Measurements from ENCODE around the gene DEDD.

Gene DEDD

GRCh38 chr1:161162806-161163205, 30.3 kb upstream of the DEDD start:
- no peak for DNase-seq

GRCh38 chr1:161162052-161162451, 29.6 kb upstream of the DEDD start:
- no peak for DNase-seq

- no peak for DNase-seq
Measured at GRCh38 chr1:161161652-161162051, 29.2 kb upstream of the DEDD start.

GRCh38 chr1:161160671-161161145, 28.2 kb upstream of the DEDD start:
- DNase-seq, result no peak

- DNase-seq, result no peak
Measured at GRCh38 chr1:161159913-161160243, 27.4 kb upstream of the DEDD start.

GRCh38 chr1:161159087-161159912, 26.8 kb upstream of the DEDD start, which contains the start of gene USP21:
TSS of gene USP21 (plus strand) at chr1:161159500. CDS start at chr1:161160641, 1,141 bp downstream.
- DNase-seq, result peak; percentile 48 to 81

GRCh38 chr1:161158316-161159010, 26.0 kb upstream of the DEDD start:
- no peak for DNase-seq

- no peak for DNase-seq
Measured at GRCh38 chr1:161157867-161158266, 25.4 kb upstream of the DEDD start.

- peak; percentile 49 to 78 for DNase-seq
Measured at GRCh38 chr1:161153682-161154337, 21.3 kb upstream of the DEDD start, which contains the start of gene UFC1. TSS of gene UFC1 (plus strand) at chr1:161153978. CDS start at chr1:161153998, 20 bp downstream.

- no peak for DNase-seq
Measured at GRCh38 chr1:161153176-161153575, 20.7 kb upstream of the DEDD start.

- DNase-seq, result no peak
Measured at GRCh38 chr1:161145832-161146231, 13.4 kb upstream of the DEDD start.

- no peak for DNase-seq
Measured at GRCh38 chr1:161140755-161141400, 8.4 kb upstream of the DEDD start.

- DNase-seq, result peak in 1 of 2 experiments; percentile 24
Measured at GRCh38 chr1:161139766-161140165, 7.3 kb upstream of the DEDD start.

GRCh38 chr1:161138431-161138830, 6.0 kb upstream of the DEDD start:
- no peak for DNase-seq

- no peak for DNase-seq
Measured at GRCh38 chr1:161137881-161138280, 5.4 kb upstream of the DEDD start.

GRCh38 chr1:161133220-161133740, 813 bp upstream of the DEDD start:
- DNase-seq, result no peak

- DNase-seq, result peak in 1 of 2 experiments; percentile 6
Measured at GRCh38 chr1:161131523-161132409, 701 bp downstream of the DEDD start.

GRCh38 chr1:161130266-161130665, 2.2 kb downstream of the DEDD start:
- DNase-seq, result no peak

GRCh38 chr1:161128591-161129420, 3.7 kb downstream of the DEDD start:
- no peak for DNase-seq

GRCh38 chr1:161127649-161128048, 4.8 kb downstream of the DEDD start:
- DNase-seq, result no peak

GRCh38 chr1:161122967-161123366, 9.5 kb downstream of the DEDD start:
- DNase-seq, result no peak

Measured in SW 1271 (cell line).